GM18909 (cell line): ENCODE data around the gene RAB31.

Experiments
- ATAC-seq: cut with Tn5 transposase; IDR thresholded peaks from one replicate; pipeline ENCODE4 v1.9.1; 2021; ENCODE audit warnings: mild to moderate bottlenecking; ENCODE audit not compliant: unreplicated experiment, poor library complexity

Gene RAB31

GRCh38 chr18:9690418-9691188, 17.5 kb upstream of the RAB31 start:
- no peak for ATAC-seq

- no peak for ATAC-seq
These were observed 16.9 kb upstream of the RAB31 start for GRCh38 chr18:9691235-9691634.

DNA sequence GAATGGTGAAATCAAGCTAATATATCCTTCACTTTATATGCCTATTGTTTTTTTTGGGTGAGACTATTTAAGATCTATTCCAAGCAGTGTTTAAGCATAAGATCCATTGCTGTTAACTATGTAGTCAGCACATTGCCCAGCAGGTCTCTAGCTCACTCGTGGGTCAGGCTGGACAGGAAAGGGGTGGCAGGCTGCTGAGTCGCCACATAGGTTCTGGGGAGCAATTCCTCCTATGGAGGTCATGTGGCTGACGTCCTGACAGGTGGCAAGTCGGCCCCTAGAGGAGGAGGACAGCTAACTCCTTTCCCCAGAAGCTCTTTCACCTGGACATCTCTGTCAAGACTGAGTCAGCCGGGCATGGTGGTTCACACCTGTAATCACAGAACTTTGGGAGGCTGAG, 13.9 kb upstream of the RAB31 start:
- ATAC-seq, result no peak

DNA sequence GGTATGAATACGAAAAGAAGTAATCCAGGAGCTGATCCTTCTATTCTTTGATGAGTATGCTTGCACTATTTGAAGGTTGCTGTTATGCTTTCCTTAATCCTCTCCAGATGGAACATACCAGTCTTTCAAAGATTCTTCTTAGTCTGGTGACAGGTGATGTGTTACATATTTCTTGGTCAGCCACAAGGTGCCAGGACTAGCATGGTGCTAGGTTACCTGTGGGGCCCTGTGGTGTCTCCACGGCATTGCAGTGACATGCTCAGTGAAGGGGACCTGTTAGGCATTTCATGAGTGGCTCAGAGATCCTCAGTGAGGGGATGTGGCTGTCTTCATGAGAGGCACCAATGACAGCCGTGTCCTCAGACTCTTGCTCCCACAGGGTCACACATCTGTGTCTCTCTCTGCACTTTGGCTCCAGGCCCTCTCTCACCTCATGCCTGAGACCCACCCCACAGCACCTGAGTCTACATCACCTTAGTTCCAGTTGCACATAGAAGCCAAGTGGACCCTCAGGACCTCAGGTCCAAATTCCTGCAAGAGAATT, 13.1 kb upstream of the RAB31 start:
- ATAC-seq, result no peak

DNA sequence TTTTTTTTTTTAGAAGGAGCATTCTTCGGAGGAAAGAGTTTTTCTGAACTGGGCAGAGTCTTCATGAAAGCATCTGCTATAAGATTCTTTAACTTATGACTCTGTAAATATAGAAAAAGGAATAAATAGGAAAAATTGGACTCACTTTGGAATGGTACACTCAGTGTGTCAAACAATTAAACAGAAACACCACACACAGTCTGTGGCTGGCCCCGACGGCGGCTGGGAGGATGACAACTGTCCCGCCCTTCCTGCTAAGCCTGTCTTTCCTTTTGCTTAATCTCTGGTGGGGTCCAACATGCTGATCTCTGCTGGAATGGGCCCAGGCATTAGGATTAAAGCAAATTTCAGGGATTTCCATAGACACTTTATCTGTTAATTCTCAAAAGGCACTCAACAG, 12.5 kb upstream of the RAB31 start:
- no peak for ATAC-seq

DNA sequence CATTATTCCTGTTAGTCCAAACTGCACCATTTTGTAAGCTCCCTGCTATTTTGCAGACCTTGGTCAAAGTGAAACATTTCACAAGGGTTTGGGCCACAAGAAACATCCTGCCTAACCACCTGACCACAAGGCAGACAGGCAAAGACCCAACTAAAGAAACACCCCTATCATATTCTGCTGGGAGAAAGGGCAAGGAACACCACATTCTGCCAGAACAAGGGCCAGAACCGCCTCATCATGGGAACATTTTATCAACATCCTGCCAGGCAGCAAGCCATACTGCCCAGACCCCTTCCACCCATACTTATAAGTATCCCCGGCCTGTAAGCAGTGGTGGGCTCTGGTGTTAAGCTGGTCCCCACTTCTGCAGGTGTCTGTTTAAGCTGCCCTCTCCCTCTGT, 12.0 kb upstream of the RAB31 start:
- no peak for ATAC-seq

- ATAC-seq, result no peak
These were observed 11.4 kb upstream of the RAB31 start for GRCh38 chr18:9696701-9697100.

- no peak for ATAC-seq
These were observed 11.0 kb upstream of the RAB31 start for GRCh38 chr18:9697121-9697520.

GRCh38 chr18:9698497-9698896, 9.6 kb upstream of the RAB31 start:
- no peak for ATAC-seq

DNA sequence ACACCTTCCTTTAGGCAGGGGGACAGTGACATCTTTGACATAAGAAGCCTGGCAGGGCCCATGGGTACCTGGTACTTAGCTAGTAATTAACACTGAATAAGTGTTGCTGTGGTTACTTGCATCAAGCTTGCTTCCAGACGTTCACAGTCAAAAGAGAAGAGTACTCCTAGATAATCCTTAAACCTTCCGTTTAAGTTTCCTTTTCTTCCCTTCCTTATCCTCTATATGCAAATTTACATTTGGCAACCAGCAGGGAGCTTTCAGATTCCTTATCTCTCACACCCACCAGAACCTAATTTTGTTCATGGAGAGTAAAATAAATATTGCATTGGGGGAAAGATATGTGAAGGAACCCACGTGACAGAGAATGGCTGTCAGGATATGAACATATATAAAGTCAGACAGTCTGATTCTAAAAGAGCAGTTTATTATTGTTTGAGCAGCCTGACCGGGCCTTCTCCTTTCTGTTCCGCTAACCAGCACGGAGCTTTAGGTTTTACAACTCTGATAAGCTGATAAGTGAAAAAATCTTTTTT, 7.8 kb upstream of the RAB31 start:
- no peak for ATAC-seq

- no peak for ATAC-seq
These were observed 6.3 kb upstream of the RAB31 start for GRCh38 chr18:9701609-9702349.

DNA sequence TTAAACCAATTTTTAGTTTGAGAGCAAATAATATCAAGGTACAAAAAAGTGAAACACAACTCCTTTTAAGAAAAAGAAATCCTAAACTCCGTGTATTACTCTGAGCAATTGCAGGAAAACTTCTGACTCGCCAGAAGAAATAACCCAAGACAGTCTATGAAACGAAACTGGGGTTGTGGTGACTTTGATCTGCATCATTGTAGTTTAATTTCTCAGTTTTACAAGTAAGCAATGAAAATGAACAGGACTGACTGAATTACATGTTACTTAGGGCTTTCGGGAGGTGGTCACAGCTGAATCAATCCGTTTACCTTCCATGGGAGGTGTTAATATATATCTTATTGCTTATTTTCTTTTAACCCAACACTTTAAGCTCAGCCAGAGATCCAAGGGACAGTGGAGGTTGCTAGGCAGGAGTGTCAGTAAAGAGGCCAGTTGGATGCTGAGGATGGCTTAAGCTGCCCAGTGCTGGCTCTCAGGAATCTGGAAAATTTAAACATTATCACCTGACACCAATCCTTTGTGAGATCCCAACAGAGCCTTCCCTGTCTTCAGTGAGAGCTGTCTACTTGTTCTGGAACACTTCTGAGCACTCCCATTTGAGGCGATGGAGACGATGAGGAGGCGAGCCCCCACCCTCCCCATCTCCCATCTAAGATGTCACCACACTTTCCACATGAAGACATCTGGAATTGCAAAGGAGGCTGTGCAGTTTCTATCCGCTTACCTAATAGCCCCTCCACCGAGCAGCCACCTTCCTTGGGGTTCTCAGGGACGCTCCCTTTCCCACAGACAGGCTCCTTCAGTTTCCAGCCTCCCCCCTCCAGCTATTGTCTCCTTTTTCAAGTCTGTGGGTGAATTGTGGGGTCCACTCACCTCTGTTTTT, 3.6 kb upstream of the RAB31 start:
- no peak for ATAC-seq

DNA sequence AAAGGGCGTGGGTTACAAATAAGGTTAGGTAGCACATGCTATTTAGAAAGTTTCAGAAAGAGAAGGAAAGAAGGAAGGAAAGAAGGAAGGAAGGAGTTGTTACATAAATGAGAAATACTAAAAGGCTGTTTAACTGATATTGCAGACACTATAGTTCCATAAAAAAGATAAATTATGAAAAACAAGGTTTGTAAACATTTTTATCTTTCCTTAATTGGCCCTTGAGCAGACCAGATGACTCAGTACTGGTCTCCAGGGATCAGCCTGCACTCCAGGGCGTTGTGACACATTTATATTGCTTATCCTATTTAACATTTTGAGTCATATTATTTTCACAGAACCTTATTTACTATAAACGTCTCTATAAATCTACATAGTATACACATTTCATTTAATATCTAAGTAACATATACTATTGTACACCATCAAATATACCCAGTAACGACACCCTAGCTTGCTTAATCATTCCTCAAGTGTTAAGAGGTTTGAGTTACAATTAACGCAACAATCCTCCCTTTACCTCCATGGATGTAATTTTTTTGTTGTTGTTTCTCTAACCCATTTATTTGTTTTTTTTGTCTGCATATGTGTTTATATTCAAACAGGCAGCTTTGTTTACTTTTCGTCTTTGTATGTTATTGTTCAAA, 2.8 kb upstream of the RAB31 start:
- no peak for ATAC-seq

DNA sequence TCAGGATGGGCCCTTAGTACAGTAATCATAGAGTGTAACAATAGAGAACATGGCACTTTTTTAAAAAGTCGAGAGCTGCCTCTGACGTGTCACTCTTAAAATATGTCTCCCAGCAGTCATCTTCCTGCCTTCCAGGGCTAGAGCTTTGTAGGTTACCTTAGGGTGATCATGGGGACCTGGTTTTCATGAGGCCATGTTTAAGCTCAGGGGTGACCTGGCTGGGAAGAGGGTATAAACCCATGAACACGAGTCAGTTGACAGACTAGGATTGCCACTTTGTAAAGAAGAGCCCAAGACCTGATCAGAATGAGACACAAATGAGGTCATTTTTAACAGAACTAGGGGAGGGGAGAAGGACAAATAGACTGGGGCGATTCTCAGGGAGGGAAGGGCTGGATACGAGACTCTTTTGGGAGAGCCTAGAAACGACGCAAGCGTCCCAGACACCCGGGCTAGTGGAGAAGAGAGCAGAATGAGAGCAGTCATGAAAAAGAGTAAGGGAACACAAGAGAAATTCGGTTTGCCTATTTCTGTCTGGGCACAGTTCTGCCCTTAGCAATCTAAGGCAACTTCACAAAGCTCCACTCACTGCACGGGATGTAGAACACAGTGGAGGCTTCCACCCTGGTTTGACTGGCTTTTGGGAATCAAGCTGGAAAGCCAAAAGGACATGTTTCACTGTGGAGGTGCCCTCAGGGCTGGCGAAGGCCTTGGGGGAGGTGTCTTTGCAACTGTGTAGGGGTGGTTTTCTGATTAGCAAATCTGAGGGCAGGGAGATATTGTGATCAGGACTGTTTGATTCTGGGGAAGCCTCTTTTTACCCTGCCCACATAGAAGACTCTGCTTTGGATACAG, 1.8 kb upstream of the RAB31 start:
- ATAC-seq, result no peak

DNA sequence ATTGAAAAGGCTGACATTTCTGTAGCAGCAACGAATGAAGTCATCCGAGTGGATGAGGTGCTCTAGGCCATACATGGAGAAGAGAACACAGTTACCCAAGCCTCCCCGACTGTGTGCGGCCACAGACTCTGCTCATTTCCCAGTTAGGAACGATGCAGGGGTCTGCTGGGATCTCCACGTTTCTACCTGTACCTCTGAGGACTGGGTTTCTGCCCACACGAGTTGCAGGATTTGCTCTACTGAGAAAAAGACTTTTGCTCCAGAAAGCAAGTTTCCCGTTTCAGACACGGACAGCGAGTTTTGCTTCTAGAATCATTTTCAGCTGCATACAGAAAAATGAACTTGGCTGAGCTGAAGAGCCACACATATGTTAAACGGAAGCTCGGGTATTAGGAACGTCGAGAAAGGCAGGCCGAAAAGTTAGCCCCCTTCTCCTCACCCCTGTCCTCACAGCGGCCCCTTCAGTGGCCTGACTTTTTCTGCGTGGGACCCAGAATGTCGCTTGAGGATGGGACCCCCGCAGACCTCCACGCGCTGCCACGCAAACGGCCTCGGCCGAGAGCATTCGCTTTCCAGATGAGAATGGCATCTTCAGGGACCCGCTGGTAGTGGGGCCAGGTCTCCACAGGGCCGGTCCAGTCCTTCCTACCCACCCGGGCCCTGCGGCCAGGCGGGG, 582 bp upstream of the RAB31 start:
- ATAC-seq, result no peak

GRCh38 chr18:9708434-9709303, 568 bp downstream of the RAB31 start:
- ATAC-seq, result no peak

- no peak for ATAC-seq
These were observed 1.3 kb downstream of the RAB31 start for GRCh38 chr18:9709304-9709877.
